Stomach (tissue), 4 donors: ENCODE measurements around the gene INPP5A.
A peak's percentile ranks its signal among the peaks of the same experiment; 100 is the strongest.

Experiments used
- POLR2A ChIP-seq, 4 donors: fragments of 450-650 bp; IDR thresholded peaks; one replicate each; pipeline ENCODE4 v1.6.1; 2016; ENCODE audit warnings: antibody characterized with exemption in 4 of 4, control low read depth in 2 of 4, mild to moderate bottlenecking in 1 of 4, moderate library complexity in 1 of 4
- POLR2AphosphoS5 ChIP-seq, 3 donors: sonication (generic); formaldehyde crosslinking; IDR thresholded peaks; one replicate each; pipeline ENCODE4 v1.6.1; 2016; ENCODE audit warnings: antibody characterized with exemption in 3 of 3
- TF ChIP-seq, protein P1 (sequence below), 7 experiments: fragments of 450-650 bp in 4 of 7; fragments of 200-600 bp in 3 of 7; sonication (generic) in 3 of 7; IDR thresholded peaks; one replicate each; pipeline ENCODE4 v1.5.1; 2016 to 2019; ENCODE audit warnings: antibody characterized with exemption in 7 of 7, control low read depth in 2 of 7, mild to moderate bottlenecking in 1 of 7

DNA sequence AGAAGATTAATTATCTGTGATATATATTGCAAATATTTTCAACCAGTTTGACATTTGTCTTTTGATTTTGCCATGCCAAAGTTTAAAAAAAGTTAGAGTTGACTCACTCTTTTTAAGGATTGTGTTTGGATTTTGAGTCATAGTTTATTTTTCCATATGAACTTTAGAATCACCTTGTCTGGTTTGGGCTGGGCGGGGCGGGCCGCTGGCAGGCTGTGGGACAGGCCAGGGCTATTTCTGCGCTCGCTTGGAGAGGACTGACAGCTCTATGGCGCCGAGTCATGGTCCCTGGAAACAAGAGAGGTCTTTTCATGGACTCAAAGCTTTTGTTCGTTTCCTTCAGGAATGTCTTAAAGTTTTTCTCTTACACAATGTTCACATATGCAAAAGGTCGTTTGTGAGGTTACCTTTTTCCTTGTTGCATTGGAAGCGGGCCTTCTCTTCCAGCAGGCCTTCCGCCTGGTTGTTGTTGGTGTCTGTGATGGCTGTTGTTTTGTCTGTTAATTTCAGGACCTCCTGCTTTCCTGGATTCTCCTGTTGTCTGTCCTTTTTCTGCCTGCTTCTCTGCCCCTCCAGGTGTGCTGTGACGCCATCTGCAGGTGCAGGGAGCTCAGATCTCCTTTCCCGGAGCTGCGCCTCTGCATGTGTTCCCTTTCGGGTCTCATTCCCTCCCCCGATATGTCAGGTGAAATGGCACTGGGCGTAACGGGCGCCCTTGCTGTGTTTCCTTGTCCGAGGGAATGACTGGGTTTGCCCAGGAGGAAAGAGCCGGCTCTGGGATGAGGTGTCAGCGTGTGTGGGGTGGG, 53.8 kb downstream of the INPP5A start:
- TF ChIP-seq, protein P1, sequence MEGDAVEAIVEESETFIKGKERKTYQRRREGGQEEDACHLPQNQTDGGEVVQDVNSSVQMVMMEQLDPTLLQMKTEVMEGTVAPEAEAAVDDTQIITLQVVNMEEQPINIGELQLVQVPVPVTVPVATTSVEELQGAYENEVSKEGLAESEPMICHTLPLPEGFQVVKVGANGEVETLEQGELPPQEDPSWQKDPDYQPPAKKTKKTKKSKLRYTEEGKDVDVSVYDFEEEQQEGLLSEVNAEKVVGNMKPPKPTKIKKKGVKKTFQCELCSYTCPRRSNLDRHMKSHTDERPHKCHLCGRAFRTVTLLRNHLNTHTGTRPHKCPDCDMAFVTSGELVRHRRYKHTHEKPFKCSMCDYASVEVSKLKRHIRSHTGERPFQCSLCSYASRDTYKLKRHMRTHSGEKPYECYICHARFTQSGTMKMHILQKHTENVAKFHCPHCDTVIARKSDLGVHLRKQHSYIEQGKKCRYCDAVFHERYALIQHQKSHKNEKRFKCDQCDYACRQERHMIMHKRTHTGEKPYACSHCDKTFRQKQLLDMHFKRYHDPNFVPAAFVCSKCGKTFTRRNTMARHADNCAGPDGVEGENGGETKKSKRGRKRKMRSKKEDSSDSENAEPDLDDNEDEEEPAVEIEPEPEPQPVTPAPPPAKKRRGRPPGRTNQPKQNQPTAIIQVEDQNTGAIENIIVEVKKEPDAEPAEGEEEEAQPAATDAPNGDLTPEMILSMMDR (IDR thresholded peaks at IDR 0.05) = no peak
- TF ChIP-seq POLR2A (IDR thresholded peaks at IDR 0.05) (no peak), POLR2AphosphoS5 (IDR thresholded peaks at IDR 0.05) (peak in 1 of 3 donors; percentile 49)
